ENCODE results near the gene ASIC4.

The ASIC4 gene

GRCh38 chr2:219490186-219490585 lies 24.1 kb upstream of the ASIC4 start:
- no peak overlapping the region for H3K9ac ChIP-seq (ENCODE audit: low read length in 5 of 5)
- H3K27ac ChIP-seq (ENCODE audit: low read depth, low read length), result no peak overlapping the region
- H3K4me3 ChIP-seq (ENCODE audit: low read depth in 1 of 5, low read length in 5 of 5), result no peak overlapping the region
- H3K9me3 ChIP-seq (ENCODE audit: control insufficient read depth in 5 of 5, low read length in 5 of 5), result no peaks in the 10 kb centered on the region
- no peaks in the 10 kb centered on the region for H3K36me3 ChIP-seq (ENCODE audit: control insufficient read depth in 5 of 5, insufficient read depth in 5 of 5, low read length in 5 of 5)
- no peaks in the 10 kb centered on the region for H3K4me1 ChIP-seq (ENCODE audit: control insufficient read depth in 5 of 5, insufficient read depth in 5 of 5, low read length in 5 of 5)
- H3K27me3 ChIP-seq (ENCODE audit: control insufficient read depth in 5 of 5, insufficient read depth in 4 of 5, low read length in 5 of 5), result peaks cover 15 to 66% (median 62%) of the 10 kb centered on the region in 5 donors

DNA sequence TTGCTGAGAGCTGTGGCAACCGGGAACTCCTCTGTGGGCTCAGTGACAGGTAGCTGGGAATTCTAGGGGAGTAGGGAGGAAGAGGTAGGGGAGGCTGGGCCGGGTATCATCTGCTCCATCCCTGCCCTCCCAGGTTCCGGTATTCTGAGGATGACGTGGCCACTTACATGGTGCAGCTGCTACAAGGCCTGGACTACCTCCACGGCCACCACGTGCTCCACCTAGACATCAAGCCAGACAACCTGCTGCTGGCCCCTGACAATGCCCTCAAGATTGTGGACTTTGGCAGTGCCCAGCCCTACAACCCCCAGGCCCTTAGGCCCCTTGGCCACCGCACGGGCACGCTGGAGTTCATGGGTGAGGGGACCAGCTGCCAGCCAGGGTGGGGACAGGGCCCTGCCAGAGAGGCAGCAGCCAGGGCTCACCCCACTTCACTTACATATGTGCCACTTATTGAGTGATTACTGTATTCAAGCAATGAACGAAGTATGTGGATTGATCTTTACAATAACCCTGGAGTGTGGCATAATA lies 23.6 kb upstream of the ASIC4 start:
- no peak overlapping the region for H3K27ac ChIP-seq (ENCODE audit: low read depth, low read length)
- H3K9me3 ChIP-seq (ENCODE audit: control insufficient read depth in 5 of 5, low read length in 5 of 5), result no peaks in the 10 kb centered on the region
- H3K4me1 ChIP-seq (ENCODE audit: control insufficient read depth in 5 of 5, insufficient read depth in 5 of 5, low read length in 5 of 5), result peaks cover 0 to 3% (median 2%) of the 10 kb centered on the region in 5 donors
- H3K9ac ChIP-seq (ENCODE audit: low read length in 5 of 5), result no peak overlapping the region
- H3K36me3 ChIP-seq (ENCODE audit: control insufficient read depth in 5 of 5, insufficient read depth in 5 of 5, low read length in 5 of 5), result no peaks in the 10 kb centered on the region
- peaks cover 11 to 62% (median 59%) of the 10 kb centered on the region in 5 donors for H3K27me3 ChIP-seq (ENCODE audit: control insufficient read depth in 5 of 5, insufficient read depth in 4 of 5, low read length in 5 of 5)
- H3K4me3 ChIP-seq (ENCODE audit: low read depth in 1 of 5, low read length in 5 of 5), result no peak overlapping the region

DNA sequence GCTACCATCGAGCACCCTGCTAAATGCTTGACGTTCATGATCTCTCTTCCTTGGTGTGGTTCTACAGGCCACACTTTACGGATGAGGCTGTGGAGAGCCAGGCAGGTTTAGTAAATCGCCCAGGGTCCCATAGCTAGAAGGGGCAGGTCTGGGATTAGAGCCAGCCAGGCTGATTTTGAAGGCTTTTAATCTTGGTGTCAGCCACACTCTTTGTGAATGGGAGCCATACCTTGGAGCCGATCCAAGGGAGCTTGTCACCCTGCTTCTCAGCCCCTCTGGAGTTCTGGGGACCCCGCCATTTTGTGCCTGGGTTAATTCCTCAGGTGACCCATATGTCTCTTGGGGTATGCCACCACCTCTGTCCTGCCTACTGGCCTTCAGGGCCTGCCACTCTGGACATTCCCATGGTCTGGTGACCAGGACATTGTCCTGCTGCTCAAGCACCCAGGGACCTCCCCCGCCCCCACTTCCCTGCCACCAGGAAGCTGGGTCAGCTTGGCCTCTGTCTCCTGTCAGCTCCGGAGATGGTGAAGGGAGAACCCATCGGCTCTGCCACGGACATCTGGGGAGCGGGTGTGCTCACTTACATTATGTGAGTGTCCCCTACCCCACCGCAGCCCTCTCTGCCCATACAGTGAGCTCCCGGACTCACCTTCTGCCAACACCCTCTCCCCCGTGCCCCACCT lies 22.9 kb upstream of the ASIC4 start:
- peaks cover 0 to 5% (median 3%) of the 10 kb centered on the region in 5 donors for H3K4me1 ChIP-seq (ENCODE audit: control insufficient read depth in 5 of 5, insufficient read depth in 5 of 5, low read length in 5 of 5)
- H3K27me3 ChIP-seq (ENCODE audit: control insufficient read depth in 5 of 5, insufficient read depth in 4 of 5, low read length in 5 of 5), result peaks cover 12 to 60% (median 57%) of the 10 kb centered on the region in 5 donors
- no peaks in the 10 kb centered on the region for H3K36me3 ChIP-seq (ENCODE audit: control insufficient read depth in 5 of 5, insufficient read depth in 5 of 5, low read length in 5 of 5)
- no peaks in the 10 kb centered on the region for H3K9me3 ChIP-seq (ENCODE audit: control insufficient read depth in 5 of 5, low read length in 5 of 5)
- no peak overlapping the region for H3K9ac ChIP-seq (ENCODE audit: low read length in 5 of 5)
- no peak overlapping the region for H3K4me3 ChIP-seq (ENCODE audit: low read depth in 1 of 5, low read length in 5 of 5)
- H3K27ac ChIP-seq (ENCODE audit: low read depth, low read length), result no peak overlapping the region

- H3K36me3 ChIP-seq (ENCODE audit: control insufficient read depth in 5 of 5, insufficient read depth in 5 of 5, low read length in 5 of 5), result no peaks in the 10 kb centered on the region
- peaks cover 1 to 16% (median 12%) of the 10 kb centered on the region in 5 donors for H3K4me1 ChIP-seq (ENCODE audit: control insufficient read depth in 5 of 5, insufficient read depth in 5 of 5, low read length in 5 of 5)
- peaks cover 10 to 68% (median 55%) of the 10 kb centered on the region in 5 donors for H3K27me3 ChIP-seq (ENCODE audit: control insufficient read depth in 5 of 5, insufficient read depth in 4 of 5, low read length in 5 of 5)
- no peak overlapping the region for H3K4me3 ChIP-seq (ENCODE audit: low read depth in 1 of 5, low read length in 5 of 5)
- no peaks in the 10 kb centered on the region for H3K9me3 ChIP-seq (ENCODE audit: control insufficient read depth in 5 of 5, low read length in 5 of 5)
- H3K9ac ChIP-seq (ENCODE audit: low read length in 5 of 5), result no peak overlapping the region
- no peak overlapping the region for H3K27ac ChIP-seq (ENCODE audit: low read depth, low read length)
Observed at GRCh38 chr2:219492575-219492974, 21.7 kb upstream of the ASIC4 start.

DNA sequence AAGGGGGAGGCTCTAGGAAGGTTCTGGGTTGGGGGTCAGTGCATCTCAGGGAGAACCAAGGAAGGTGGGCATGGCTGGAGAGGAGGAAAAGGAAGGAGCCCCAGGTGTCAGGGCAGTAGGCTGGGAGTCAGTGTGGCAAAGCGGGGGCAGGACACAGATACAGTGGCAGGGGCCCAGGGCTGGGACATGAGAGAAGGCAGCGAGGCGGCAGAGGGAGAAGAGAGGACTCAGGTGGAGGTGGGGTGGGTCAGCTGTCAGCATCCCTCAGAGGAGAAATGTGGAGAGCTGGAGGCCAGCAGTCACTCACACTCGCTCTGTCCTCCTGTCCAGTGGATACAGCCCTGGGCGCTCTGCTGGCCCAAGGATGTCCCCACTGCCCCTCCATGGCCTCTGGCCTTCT lies 21.2 kb upstream of the ASIC4 start:
- H3K27ac ChIP-seq (ENCODE audit: low read depth, low read length), result no peak overlapping the region

GRCh38 chr2:219494952-219495530 lies 19.2 kb upstream of the ASIC4 start:
- no peak overlapping the region for H3K4me3 ChIP-seq (ENCODE audit: low read depth in 1 of 5, low read length in 5 of 5)
- no peaks in the 10 kb centered on the region for H3K36me3 ChIP-seq (ENCODE audit: control insufficient read depth in 5 of 5, insufficient read depth in 5 of 5, low read length in 5 of 5)
- peaks cover 1 to 37% (median 34%) of the 10 kb centered on the region in 5 donors for H3K4me1 ChIP-seq (ENCODE audit: control insufficient read depth in 5 of 5, insufficient read depth in 5 of 5, low read length in 5 of 5)
- no peak overlapping the region for H3K27ac ChIP-seq (ENCODE audit: low read depth, low read length)
- peaks cover 10 to 51% (median 40%) of the 10 kb centered on the region in 5 donors for H3K27me3 ChIP-seq (ENCODE audit: control insufficient read depth in 5 of 5, insufficient read depth in 4 of 5, low read length in 5 of 5)
- H3K9ac ChIP-seq (ENCODE audit: low read length in 5 of 5), result no peak overlapping the region
- no peaks in the 10 kb centered on the region for H3K9me3 ChIP-seq (ENCODE audit: control insufficient read depth in 5 of 5, low read length in 5 of 5)

More for the DNA sequence above, 21.2 kb upstream of the ASIC4 start:
- H3K9ac ChIP-seq (ENCODE audit: low read length in 5 of 5), result no peak overlapping the region
- H3K4me1 ChIP-seq (ENCODE audit: control insufficient read depth in 5 of 5, insufficient read depth in 5 of 5, low read length in 5 of 5), result peaks cover 1 to 21% (median 17%) of the 10 kb centered on the region in 5 donors
- H3K9me3 ChIP-seq (ENCODE audit: control insufficient read depth in 5 of 5, low read length in 5 of 5), result no peaks in the 10 kb centered on the region
- no peak overlapping the region for H3K4me3 ChIP-seq (ENCODE audit: low read depth in 1 of 5, low read length in 5 of 5)
- peaks cover 10 to 65% (median 52%) of the 10 kb centered on the region in 5 donors for H3K27me3 ChIP-seq (ENCODE audit: control insufficient read depth in 5 of 5, insufficient read depth in 4 of 5, low read length in 5 of 5)
- no peaks in the 10 kb centered on the region for H3K36me3 ChIP-seq (ENCODE audit: control insufficient read depth in 5 of 5, insufficient read depth in 5 of 5, low read length in 5 of 5)

DNA sequence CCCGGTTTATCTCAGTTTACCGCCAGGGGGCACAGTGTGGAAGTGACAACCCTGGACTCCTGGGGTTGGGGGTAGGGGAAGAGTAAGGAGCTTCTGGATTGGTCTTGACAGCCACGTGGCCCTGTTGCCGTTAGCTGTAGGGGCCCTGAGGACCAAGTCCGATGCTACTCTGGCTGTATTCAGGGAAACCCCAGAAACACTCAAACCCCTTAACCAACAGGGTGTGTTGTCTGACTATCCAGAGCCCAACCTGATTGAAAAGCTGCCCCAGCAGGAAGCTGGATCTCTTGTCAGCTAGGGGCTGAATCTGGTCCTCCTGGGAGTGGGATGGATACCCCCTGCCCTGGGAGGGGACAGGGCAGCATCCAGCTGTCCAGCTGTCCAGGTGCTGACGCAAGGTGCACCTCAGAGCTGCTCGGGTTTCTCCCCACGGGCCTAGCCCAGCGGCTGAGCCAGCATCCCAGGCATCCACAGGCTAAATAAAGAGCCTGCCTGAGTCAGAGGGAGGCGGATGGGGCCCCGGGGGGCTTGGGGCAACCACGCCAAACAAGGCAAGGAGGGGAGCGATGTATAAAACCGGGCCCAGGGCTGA lies 18.7 kb upstream of the ASIC4 start:
- Histone ChIP-seq H3K27me3 (ENCODE audit: control insufficient read depth in 5 of 5, insufficient read depth in 4 of 5, low read length in 5 of 5) (peaks cover 10 to 45% (median 38%) of the 10 kb centered on the region in 5 donors), H3K27ac (ENCODE audit: low read depth, low read length) (no peak overlapping the region), H3K9me3 (ENCODE audit: control insufficient read depth in 5 of 5, low read length in 5 of 5) (no peaks in the 10 kb centered on the region), H3K4me3 (ENCODE audit: low read depth in 1 of 5, low read length in 5 of 5) (no peak overlapping the region), H3K9ac (ENCODE audit: low read length in 5 of 5) (no peak overlapping the region), H3K36me3 (ENCODE audit: control insufficient read depth in 5 of 5, insufficient read depth in 5 of 5, low read length in 5 of 5) (no peaks in the 10 kb centered on the region), H3K4me1 (ENCODE audit: control insufficient read depth in 5 of 5, insufficient read depth in 5 of 5, low read length in 5 of 5) (peaks cover 1 to 39% (median 35%) of the 10 kb centered on the region in 5 donors)

DNA sequence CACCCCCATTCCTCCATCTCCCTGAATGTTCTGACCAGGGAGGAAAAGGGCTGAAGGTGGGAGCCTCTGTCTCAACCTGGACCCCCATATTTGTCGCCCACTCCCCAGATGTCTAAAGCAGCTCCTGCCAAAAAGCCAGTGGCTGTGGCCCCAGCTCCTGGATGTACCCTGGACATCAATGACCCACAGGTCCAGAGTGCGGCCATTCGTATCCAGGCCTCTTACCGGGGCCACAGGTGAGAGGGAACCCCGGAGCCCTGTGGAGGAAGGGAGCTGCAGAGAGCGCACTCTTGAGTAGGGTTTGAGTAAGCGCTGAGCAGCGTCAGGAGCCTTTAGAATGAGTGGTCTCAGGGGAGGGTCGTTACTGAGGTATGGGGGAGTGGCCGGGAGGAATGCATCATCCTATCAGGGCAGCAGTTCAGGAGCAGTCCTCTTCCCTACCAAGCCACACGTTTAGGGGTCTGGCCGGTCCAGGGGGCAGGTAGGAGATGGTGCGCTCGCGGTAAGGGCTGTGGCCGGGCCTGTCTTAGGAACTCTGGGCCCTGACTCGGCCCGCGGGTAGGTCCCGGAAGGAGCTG lies 17.9 kb upstream of the ASIC4 start:
- Histone ChIP-seq H3K9ac (ENCODE audit: low read length in 5 of 5) (no peak overlapping the region), H3K4me3 (ENCODE audit: low read depth in 1 of 5, low read length in 5 of 5) (peak overlapping the region in 1 of 5 donors; percentile 79), H3K9me3 (ENCODE audit: control insufficient read depth in 5 of 5, low read length in 5 of 5) (no peaks in the 10 kb centered on the region), H3K27me3 (ENCODE audit: control insufficient read depth in 5 of 5, insufficient read depth in 4 of 5, low read length in 5 of 5) (peaks cover 10 to 44% (median 38%) of the 10 kb centered on the region in 5 donors), H3K36me3 (ENCODE audit: control insufficient read depth in 5 of 5, insufficient read depth in 5 of 5, low read length in 5 of 5) (peaks cover 0 to 2% (median 0%) of the 10 kb centered on the region in 5 donors), H3K27ac (ENCODE audit: low read depth, low read length) (no peak overlapping the region), H3K4me1 (ENCODE audit: control insufficient read depth in 5 of 5, insufficient read depth in 5 of 5, low read length in 5 of 5) (peaks cover 1 to 39% (median 35%) of the 10 kb centered on the region in 5 donors)

GRCh38 chr2:219496825-219497494 lies 17.3 kb upstream of the ASIC4 start:
- Histone ChIP-seq H3K9me3 (ENCODE audit: control insufficient read depth in 5 of 5, low read length in 5 of 5) (no peaks in the 10 kb centered on the region), H3K4me1 (ENCODE audit: control insufficient read depth in 5 of 5, insufficient read depth in 5 of 5, low read length in 5 of 5) (peaks cover 1 to 39% (median 35%) of the 10 kb centered on the region in 5 donors), H3K36me3 (ENCODE audit: control insufficient read depth in 5 of 5, insufficient read depth in 5 of 5, low read length in 5 of 5) (peaks cover 0 to 6% (median 5%) of the 10 kb centered on the region in 5 donors), H3K27ac (ENCODE audit: low read depth, low read length) (no peak overlapping the region), H3K9ac (ENCODE audit: low read length in 5 of 5) (peak overlapping the region in 2 of 5 donors; percentile 17 to 96), H3K4me3 (ENCODE audit: low read depth in 1 of 5, low read length in 5 of 5) (peak overlapping the region; percentile 61 to 89 (median 84)), H3K27me3 (ENCODE audit: control insufficient read depth in 5 of 5, insufficient read depth in 4 of 5, low read length in 5 of 5) (peaks cover 10 to 44% (median 36%) of the 10 kb centered on the region in 5 donors)
